Peyer's patch (tissue), 4 donors: ENCODE results near the gene ZSCAN12.

Source experiments
- CTCF ChIP-seq, 6 experiments: fragments of 450-650 bp in 4 of 6; fragments of 200-600 bp in 2 of 6; sonication (generic) in 1 of 6; IDR thresholded peaks; one replicate each; pipeline ENCODE4 v1.5.1; 2017 to 2019; ENCODE audit warnings: antibody characterized with exemption in 6 of 6, mild to moderate bottlenecking in 3 of 6, moderate library complexity in 1 of 6
- POLR2A ChIP-seq, 2 donors: fragments of 450-650 bp; IDR thresholded peaks; one replicate each; pipeline ENCODE4 v1.5.1; 2017; ENCODE audit warnings: antibody characterized with exemption in 2 of 2, mild to moderate bottlenecking in 2 of 2, moderate library complexity in 2 of 2

- TF ChIP-seq CTCF (IDR thresholded peaks at IDR 0.05) (no peak), POLR2A (IDR thresholded peaks at IDR 0.05) (no peak)
Measured at GRCh38 chr6:28408076-28408802, 8.7 kb upstream of the ZSCAN12 start.
